ENCODE data around the gene LMAN2.
"Not testable (repeated sequence)": the region's sequence is repeated elsewhere in the genome, so short reads cannot be mapped to it uniquely, and the experiment has no call there.

LMAN2 gene

DNA sequence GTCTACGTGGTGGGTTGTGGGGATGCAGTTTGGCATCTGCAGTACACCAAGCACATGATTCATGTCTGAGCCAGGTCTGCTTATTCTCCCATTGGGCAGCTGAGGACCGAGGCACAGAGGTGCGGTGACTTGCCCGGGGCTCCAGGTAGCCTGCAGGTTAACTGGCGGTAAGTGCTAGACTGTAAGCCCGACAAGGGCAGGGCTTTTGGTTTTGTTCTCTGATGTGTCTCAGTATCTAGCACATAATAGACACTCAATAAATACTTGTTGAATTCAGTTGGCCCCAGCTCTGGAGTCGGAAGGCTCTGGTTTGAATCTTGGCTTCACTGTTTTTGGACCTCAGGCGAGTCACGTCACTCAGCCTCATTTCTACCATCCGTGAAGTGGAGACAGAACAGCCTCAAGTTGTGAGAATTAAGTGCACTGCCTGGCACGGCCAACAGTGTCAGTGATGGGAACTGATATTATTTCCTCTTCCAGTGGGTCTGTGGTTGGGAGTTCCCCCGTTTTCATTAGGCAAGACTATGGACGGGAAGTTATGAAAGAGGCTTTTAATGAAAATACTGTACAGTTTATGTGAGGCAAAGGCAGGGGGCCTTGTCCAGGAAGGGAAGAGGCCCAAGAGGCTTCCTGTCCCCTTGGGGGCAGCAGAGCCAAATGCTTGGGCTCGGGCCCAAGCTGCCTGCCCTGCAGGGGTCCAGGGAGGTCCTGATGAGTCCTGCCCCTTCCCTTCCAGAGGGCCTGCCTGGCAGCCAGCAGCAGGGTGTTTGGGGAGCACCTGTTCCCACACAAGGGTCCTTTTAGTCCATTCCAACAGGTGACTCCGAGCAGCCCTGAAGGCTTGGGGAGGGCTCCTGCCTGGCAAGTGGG lies 44.6 kb downstream of the LMAN2 start:
- no peak for DNase-seq (ENCODE audit: low read depth in 2 of 2)

- DNase-seq (ENCODE audit: low read depth in 2 of 2): not testable (repeated sequence)
Observed at GRCh38 chr5:177306103-177306640, 45.3 kb downstream of the LMAN2 start.

DNA sequence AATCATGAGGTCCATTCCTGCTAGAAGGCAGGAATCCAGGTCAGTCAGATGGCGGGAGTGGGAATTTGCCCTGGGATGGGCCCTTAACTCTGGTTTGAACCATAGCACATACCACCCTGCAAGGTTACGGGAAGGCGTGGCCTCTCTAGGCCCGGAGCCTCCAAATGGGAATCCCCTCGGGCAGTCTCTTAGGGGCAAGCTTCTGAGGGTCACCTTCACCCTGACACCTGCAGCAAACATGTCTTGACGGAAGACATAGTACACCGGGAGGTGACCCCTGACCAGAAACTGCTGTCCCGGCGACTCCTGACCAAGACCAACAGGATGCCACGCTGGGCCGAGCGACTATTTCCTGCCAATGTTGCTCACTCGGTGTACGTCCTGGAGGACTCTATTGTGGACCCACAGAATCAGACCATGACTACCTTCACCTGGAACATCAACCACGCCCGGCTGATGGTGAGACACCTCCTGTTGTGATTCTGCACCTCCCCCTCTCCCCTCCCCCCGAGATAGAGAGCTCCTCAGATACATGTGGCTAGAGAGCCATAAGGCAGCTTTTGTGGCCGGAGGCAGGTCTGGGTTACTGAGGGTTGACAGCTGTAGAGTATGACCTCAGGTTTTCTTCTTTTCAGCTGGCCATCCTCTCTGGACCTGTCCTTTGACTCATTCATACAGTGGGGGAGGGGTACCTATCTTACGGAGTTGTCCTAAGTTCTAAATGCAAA lies 46.9 kb downstream of the LMAN2 start:
- DNase-seq (ENCODE audit: low read depth in 2 of 2): no peak

DNA sequence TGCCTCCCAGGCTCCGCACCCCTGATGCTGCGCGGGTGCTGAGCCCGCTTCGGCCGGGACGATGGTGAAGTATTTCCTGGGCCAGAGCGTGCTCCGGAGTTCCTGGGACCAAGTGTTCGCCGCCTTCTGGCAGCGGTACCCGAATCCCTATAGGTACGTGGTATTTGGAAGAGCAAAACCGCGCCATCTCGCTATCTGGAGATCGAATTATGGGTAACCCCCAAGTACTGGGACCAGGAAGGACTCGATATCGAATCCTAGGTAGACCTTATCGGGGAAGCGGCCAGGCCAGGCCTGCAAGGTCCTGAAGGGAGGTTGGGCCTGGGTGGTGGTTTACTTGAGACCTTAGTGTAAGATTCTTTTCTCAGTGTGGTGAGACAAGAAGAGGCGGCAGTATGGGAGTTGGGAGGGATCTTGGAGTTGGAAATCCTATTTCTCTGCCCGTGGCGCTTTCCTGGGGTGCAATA lies 47.5 kb downstream of the LMAN2 start:
- no peak for DNase-seq (ENCODE audit: low read depth in 2 of 2)

GRCh38 chr5:177303121-177303924 lies 48.1 kb downstream of the LMAN2 start, which contains the start of the genes PRELID1 and RAB24:
Gene PRELID1 (plus strand): TSS chr5:177303799. CDS start chr5:177303986, 187 bp downstream.
Gene RAB24 (minus strand): TSS chr5:177303719. CDS start chr5:177303288, 431 bp downstream.
- DNase-seq (ENCODE audit: low read depth in 2 of 2): peak; percentile 85 to 88

- DNase-seq (ENCODE audit: low read depth in 2 of 2): no peak
Observed at GRCh38 chr5:177302354-177303110, 48.9 kb downstream of the LMAN2 start.

DNA sequence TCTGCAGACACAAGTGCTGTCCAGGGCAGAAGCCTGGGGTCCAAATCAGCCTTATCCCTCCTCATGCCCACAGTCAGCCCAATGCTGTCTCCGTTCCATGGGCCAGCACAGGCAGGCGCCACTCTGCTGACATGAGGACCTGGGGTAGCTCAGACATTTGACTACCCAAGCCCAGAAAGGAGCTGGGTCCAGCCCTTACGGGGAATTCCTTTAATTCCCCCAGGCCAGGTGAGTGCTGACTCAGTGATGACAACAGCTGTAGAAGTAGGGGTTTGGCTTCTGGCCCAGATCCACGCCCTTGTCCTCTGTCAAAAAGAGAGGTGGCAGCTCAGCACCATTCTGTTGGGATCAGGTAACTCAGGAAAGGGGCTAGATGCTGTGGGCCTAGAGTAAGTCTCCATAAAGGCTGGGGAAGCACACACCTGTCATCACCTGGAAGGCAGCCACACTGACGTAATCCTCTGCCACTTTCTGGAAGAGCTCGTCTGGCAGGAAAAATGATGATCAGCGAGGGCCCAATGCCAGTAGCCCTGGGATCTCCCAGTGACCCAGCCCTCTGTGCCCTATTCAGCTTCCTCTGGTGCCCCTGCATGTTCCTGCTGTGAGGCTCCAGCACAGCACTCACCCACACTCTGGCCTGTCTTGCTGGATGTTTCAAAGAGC lies 49.8 kb downstream of the LMAN2 start:
- no peak for DNase-seq (ENCODE audit: low read depth in 2 of 2)

GRCh38 chr5:177300951-177301350 lies 50.5 kb downstream of the LMAN2 start:
- no peak for DNase-seq (ENCODE audit: low read depth in 2 of 2)

DNA sequence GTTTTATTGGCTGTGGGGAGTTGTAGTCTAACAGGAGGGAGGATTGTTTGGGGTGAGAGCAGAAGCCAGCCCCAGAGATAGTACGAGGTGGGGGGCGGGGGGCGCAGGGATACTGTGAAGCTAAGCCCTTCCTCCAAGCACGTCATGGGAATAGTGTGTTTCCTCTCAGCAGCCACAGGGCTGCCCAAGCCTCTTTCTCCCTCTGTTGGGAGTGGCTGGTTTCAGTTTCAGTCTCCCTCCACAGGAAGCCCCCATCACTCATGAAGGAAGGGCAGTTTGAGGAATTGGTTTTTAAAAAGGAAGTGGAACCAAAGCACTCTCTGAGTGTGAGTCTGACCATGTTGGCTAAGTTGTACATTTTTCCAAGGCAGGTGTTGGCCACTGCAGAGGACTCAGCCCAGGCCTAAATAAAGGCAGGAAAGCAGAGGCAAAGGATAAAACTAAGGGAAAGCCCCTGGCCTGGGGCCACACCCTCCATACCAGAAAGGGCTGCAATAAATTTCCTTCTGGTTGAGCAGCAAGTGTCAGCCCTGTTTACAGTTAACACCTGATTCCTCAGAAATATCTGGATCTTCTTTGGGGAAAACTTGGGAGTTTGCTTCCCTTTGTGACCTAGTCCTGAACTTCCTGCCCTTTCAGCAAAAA lies 51.1 kb downstream of the LMAN2 start:
- peak in 1 of 2 donors; percentile 38 for DNase-seq (ENCODE audit: low read depth in 2 of 2)

DNA sequence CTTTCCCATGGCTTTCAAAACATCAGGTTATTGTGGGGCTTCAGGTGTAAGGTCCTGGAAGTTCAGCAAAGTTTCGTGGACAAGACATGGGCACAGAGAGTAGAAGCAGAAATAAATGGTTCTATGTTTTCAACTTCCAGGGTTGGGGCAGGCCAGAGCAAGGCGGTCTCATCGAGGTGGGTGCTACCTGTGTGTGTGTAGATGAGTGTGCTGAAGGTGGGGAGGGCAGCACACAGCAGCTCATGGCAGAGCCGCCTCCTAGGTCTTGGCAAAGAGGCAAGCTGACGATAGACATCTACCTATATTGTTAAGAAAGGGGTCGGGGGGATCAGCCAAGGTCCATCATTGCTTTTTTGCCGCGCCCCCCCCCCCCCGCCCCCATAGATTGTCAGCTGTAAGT lies 51.8 kb downstream of the LMAN2 start:
- DNase-seq (ENCODE audit: low read depth in 2 of 2): no peak

DNA sequence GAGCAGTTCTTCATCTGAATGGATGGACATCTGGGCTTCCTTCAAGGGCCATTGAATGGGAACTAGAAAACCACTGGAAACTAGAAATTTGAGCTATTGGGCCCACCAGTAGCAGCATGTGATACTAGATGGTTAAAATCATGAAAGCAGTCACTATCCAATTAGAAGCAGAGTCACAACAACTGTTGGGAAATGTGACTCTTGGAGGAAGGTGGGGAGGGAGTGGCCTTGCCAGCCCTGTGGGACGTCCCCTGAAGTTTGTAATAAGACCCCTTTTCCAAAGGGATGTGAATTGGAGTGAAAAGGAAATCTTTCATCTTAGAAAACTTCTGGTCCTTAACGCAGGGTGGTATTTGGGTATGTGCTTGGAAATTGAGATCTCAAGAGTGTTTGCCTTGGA lies 53.5 kb downstream of the LMAN2 start:
- no peak for DNase-seq (ENCODE audit: low read depth in 2 of 2)

DNA sequence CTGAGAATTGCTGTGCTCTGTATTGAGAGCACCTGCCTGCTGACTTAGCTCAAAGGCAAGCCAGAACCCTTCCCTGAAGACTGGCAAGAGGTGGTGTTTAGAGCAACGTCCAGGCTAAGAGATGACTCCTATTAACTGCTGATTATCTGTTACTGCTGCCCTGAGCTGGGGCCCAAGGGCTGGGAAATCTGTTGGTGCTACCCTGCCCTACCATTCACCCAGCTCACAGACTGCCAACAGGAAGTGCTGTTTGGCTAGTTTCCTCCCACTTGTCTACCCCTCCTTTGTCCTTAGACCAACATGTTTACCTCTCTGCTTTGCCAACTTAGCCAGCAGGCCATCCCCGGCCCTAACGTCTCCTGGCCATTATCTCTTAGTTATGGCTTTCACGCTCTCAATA lies 54.9 kb downstream of the LMAN2 start:
- DNase-seq (ENCODE audit: low read depth in 2 of 2): no peak

DNA sequence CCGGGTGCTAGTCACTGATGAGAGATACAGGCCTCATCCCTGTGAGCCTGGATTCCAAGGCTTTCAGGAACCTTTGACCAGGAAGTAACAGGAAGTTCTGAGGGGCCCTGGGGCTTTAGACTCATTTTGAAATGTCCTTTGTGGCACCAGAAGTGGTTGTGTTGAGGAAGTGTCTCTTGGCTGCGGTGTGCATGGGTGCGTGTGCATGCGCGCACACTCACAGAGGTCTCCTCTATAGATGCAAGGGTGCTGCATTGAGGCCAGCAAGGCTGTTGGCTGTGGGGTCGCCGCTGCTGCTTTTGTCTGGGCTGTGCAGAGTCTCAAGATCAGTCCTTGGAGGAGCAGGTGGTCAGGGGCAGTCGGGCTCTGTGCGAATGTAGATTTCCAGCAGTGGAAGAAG lies 55.5 kb downstream of the LMAN2 start:
- DNase-seq (ENCODE audit: low read depth in 2 of 2): no peak

- DNase-seq (ENCODE audit: low read depth in 2 of 2): no peak
Observed at GRCh38 chr5:177294632-177295031, 56.8 kb downstream of the LMAN2 start.

- no peak for DNase-seq (ENCODE audit: low read depth in 2 of 2)
Observed at GRCh38 chr5:177293819-177294581, 57.5 kb downstream of the LMAN2 start.

- no peak for DNase-seq (ENCODE audit: low read depth in 2 of 2)
Observed at GRCh38 chr5:177291735-177292134, 59.7 kb downstream of the LMAN2 start.

GRCh38 chr5:177290816-177291596 lies 60.5 kb downstream of the LMAN2 start:
- DNase-seq (ENCODE audit: low read depth in 2 of 2): no peak

- no peak for DNase-seq (ENCODE audit: low read depth in 2 of 2)
Observed at GRCh38 chr5:177288191-177288590, 63.3 kb downstream of the LMAN2 start.
